Esophagus mucosa (tissue), 1 donor: Measurements from ENCODE around the gene SHH. TPM values are rescaled to one million over a fixed set of nuclear protein-coding genes. Genes with fewer than 3 reads are reported as not detected.

Source experiments
- ATAC-seq: fragments of 200-7000 bp; cut with Tn5 transposase; one replicate; pipeline ENCODE4 v1.9.1; 2020
- total RNA-seq: library from RNA; stranded (reverse); gene quantifications from one replicate; pipeline ENCODE4 v1.2.4, GENCODE V29; 2023
- donor health status: DM: yes; HTN: yes; CAD: no.

Gene SHH
- not detected for total RNA-seq

- ATAC-seq = no peak
Measured at GRCh38 chr7:155811895-155812761, at the start of gene SHH. SHH (minus strand) TSS chr7:155812463; CDS start chr7:155812122, 341 bp downstream.

GRCh38 chr7:155861480-155861868 lies 49.2 kb upstream of the SHH start:
- ATAC-seq = no peak

- ATAC-seq = no peak
Measured at GRCh38 chr7:155860840-155861479, 48.7 kb upstream of the SHH start.

DNA sequence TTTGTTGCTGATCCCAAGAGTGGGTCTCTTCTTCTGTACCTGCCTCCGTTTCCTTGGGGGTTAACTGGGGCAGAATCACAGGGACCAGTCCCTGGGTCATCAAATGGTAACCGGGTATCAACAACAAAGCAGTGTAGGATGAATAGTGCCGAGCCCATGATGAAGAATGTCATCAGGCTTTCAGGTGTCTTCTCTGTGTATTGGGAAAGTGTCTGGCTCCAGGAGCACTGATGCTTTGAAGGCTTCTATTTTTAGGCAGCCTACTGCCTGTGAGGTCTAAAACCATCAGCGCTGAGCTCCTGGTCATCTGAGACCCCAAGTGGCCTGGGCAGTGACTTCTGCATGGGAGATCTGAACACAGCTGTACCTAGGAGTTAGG lies 48.2 kb upstream of the SHH start:
- no peak for ATAC-seq

DNA sequence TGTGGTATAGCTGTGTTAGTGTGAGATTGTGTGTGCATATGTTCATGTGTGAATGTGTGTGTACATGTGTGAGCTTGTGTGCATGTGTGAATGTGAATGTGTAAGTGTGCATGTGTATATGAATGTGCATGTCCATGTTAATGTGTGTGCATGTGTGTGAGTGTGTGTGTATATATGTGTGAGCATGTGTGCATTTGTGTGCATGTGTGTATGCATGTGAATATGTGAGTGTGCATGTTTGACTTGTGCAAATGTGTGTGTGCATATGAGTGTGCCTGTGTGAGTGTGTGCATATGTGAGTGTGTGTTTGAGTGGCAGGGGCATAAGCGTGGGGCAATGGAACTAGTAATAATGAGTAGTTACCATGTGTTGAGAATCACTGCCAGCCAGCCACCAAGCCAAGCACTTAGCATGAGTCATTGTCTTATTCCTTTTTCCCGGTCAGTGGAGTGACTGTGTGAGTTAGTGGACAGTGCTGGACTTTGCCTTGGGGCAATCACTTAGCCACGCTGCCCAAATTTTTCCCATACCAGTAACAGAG lies 46.3 kb upstream of the SHH start:
- peak; percentile 40 for ATAC-seq

DNA sequence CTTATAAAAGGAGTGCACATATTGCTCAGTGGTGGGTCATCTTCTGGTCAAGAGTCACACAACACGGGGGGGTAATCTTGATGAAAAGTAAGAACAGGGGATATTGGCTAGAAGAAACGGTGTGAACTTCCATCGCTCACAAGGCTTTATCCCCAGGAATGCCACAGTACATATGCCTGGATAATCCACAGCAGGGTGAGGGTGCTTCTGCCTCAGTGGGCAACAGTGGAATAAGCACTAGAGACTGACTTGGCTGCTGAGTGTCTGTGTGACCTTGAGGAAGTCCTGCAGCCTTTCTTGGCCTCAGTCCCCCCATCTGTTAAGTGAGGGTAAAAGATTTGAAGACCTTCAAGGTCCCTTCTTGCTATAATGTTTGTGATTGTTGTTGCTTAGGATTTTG lies 44.9 kb upstream of the SHH start:
- no peak for ATAC-seq

GRCh38 chr7:155856656-155857055 lies 44.4 kb upstream of the SHH start:
- no peak for ATAC-seq

- ATAC-seq = no peak
Measured at GRCh38 chr7:155852426-155853301, 40.4 kb upstream of the SHH start.

DNA sequence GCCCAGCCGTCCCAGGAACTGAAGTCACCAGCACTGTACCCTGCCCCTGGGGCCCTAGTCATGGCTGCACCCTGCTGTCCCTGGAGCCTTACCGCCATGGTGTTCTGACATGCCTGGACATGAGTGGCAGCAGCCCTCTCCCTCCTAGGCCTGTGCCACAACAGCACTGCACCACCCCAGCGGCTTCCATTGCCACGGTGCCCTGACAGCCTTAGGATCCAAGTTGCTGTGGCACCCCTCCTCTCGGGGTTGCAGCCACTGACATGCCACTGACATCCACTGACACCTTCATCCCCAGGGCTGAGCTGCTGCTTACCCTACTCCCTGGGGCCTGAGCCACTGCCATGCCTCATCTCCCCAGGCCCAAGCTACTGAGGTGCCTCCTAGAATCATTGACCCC lies 39.6 kb upstream of the SHH start:
- peak; percentile 27 for ATAC-seq

DNA sequence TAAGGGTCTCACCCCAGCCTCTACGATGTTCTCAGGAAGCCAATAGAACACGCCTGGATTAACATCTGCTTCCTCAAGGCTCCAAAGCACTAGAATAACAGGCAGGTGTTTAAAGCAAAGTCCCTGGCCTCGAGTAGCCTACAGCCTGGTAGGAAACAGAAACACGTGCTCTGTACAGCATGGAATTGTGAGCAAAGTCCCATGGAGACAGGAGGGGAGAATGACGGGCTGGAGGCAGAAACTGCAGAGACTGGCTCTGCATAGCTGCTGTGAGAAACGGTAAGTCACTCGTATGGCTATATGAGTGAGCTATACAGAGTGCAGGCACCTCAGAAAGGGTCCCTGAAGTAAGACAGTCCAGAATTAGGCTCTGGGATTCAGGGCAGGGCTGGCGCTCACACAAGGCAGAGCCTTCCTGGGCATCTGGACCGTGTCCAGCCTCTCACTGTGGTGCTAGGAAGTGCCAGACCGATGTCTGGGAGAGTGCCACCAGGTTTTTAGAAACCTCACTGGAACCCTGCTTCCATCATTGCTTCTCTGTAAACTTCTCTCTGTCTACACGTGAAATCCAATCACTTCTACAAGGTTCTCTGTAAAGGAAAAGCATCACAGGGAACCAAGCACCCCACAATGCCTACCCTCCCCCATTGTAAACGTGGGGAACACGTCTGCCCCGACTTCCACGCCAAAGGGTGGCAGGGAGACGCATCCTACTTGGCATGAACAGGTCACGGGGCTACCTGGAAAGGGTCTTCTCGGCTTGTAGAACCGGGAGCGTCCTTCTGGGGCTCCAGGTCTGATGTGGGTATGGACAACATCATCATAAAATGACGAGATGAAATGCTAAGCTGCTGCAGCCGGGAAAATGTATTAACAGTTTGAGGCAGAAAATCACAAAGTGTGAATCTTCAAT lies 38.8 kb upstream of the SHH start:
- ATAC-seq = no peak

DNA sequence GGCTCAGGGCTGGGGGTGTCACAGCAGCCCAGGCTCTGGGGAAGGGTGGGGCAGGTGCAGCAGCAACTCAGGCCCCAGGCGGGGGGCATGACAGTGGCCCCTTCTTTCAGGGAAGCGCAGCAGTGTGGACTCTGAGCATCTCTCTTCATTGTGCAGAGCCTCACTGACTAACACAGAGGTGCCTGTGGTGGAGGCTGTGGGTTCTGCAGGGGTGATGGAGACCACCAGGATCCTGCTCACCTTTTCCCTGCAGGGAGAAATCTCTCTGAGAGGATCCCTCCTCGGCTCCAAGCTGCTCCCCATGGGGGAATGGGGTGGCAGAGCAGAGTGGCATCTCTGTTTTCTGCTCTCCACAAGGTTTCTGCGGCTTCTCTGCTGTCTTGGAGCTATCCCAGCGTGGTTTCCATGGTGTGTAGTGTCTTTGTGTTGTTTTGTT lies 37.8 kb upstream of the SHH start:
- ATAC-seq = no peak

DNA sequence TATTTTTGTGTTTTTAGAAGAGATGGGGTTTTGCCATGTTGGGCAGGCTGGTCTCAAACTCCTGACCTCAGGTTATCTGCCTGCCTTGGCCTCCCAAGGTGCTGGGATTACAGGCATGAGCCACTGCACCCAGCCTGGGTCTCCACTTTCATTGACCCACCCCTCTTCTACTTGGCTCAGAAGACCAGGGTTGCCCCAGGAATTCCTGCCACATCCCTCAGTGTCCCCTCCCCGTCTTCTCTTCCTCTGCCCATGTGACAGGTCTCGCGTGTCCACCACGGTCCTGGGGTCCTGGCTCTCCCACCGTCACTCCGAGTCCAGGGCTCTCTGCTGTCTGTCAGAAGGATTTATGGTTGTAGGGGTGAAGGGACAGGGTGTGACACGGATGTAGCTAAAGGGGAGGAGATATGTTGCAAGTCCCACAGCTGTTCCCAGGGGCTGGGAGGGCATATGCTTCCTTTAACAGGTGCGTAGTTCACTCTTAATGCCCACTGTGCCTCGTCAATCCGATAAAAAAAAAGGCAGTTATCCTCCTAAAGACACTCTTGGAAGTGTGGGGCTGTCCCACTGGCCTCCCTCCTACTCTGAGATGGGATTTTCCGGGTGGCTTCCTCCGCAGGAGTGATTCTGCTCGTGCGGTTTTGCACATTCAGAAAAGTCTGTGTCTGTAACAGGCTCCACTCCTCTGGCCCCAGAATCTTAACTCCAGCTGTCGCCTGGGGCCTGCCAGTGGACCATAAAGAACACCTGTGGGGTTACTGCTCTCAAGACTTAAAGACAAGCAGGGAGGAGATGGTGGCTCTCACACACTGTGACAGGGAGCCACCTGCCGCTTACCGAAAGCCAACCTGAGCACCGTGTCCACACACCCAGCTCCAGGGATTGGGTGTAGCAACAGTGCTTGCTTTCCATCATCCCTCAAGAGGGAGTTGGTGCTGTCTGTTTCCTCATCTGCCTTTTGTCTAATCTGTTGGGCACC lies 36.7 kb upstream of the SHH start:
- no peak for ATAC-seq

DNA sequence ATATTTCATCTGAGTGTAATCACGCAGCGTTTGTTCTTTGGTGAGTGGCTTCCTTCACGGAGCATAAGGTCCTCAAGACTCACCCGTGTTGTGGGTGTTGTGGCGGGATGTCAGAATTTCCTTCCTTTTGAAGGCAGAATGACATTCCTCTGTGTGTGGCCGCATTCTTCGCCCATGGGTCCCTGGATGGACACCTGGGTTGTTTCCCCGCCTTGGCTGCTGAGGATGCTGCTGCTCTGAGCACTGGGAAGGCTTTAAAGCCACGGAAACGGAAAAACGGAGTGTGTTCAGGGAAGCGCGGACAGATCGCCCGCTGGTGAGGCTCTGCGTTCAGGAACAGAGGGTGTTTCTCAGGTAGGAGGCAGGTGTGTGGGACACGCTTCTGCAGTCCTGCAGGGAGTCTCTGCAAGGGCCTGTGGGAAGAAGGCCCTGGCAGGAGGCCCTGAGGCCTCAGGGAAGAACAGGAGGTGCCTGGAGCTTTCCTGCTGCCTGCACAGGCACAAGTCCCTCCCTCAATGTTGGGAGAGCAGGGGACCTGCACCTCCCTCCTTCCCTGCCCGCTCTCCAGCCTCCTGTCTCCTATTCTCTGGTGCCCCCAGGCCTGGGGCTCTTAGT lies 35.7 kb upstream of the SHH start:
- ATAC-seq = no peak

- no peak for ATAC-seq
Measured at GRCh38 chr7:155846936-155847335, 34.7 kb upstream of the SHH start.

- ATAC-seq = no peak
Measured at GRCh38 chr7:155846156-155846555, 33.9 kb upstream of the SHH start.

DNA sequence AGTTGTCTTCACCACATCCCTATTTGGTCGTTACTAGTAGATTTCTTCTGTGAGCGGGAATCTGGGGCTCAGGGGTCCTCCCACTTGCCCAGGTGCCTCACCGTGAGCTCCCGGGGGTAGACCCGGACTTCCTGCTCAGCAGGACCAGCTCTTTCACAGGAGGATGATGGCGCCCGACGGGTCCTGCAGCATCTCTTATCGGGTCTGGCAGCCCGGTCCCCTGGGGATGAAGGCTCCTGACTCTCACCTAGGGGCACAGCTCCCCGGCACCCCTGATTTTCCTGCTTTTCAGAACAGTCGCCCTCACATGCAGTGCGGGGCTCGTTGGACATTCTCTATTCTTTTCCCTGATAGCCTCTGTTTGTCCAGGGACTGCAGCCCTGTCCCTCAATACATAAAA lies 33.0 kb upstream of the SHH start:
- no peak for ATAC-seq

- ATAC-seq = no peak
Measured at GRCh38 chr7:155844526-155844925, 32.3 kb upstream of the SHH start.

GRCh38 chr7:155844019-155844453 lies 31.8 kb upstream of the SHH start:
- no peak for ATAC-seq

GRCh38 chr7:155843426-155844018 lies 31.3 kb upstream of the SHH start:
- ATAC-seq = peak; percentile 25
